H7 (cell line): ENCODE measurements around the gene CNTNAP4. TPM values are rescaled to one million over a fixed set of nuclear protein-coding genes. Genes with fewer than 3 reads are reported as not detected.

Experiments
- DNase-seq: peaks from one replicate; pipeline ENCODE4 v3.0.0; 2012
- H3K27me3 ChIP-seq: 2 replicates; pipeline ENCODE4 v1.6.0; 2011; ENCODE audit warnings: mild to moderate bottlenecking, low read length; ENCODE audit not compliant: control insufficient read depth, insufficient read depth
- H3K36me3 ChIP-seq: replicated peaks from 2 replicates; pipeline ENCODE4 v1.5.1; 2011; ENCODE audit warnings: low read length; ENCODE audit not compliant: control insufficient read depth, insufficient read depth
- H3K4me3 ChIP-seq: 2 replicates; pipeline ENCODE4 v1.5.1; 2011; ENCODE audit warnings: low read depth, mild to moderate bottlenecking, control low read depth, low read length, moderate library complexity; ENCODE audit not compliant: insufficient read depth
- total RNA-seq: library from RNA; depleted of rRNA; stranded (reverse); fragments of >200 nt; shearing (Covaris generic); gene quantifications from 2 replicates; pipeline ENCODE4 v1.2.3, GENCODE V29; 2014

Gene CNTNAP4
- total RNA-seq, 1 experiment from 2014 or later: 0.03 TPM

- Histone ChIP-seq H3K4me3 (no peak overlapping the region), H3K36me3 (no peaks in the 10 kb centered on the region), H3K27me3 (no peaks in the 10 kb centered on the region)
- no peak for DNase-seq
Observed at GRCh38 chr16:76396977-76397376, 119.8 kb downstream of the CNTNAP4 start.

GRCh38 chr16:76409706-76410105 is 132.5 kb downstream of the CNTNAP4 start:
- H3K36me3 ChIP-seq: no peaks in the 10 kb centered on the region
- DNase-seq: no peak
- no peak overlapping the region for H3K4me3 ChIP-seq
- no peaks in the 10 kb centered on the region for H3K27me3 ChIP-seq

GRCh38 chr16:76421571-76421970 is 144.4 kb downstream of the CNTNAP4 start:
- no peak for DNase-seq
- H3K27me3 ChIP-seq: no peaks in the 10 kb centered on the region

GRCh38 chr16:76428858-76429257 is 151.7 kb downstream of the CNTNAP4 start:
- Histone ChIP-seq H3K27me3 (no peaks in the 10 kb centered on the region), H3K36me3 (no peaks in the 10 kb centered on the region), H3K4me3 (no peak overlapping the region)
- no peak for DNase-seq

More at GRCh38 chr16:76421571-76421970, 144.4 kb downstream of the CNTNAP4 start:
- Histone ChIP-seq H3K4me3 (no peak overlapping the region), H3K36me3 (no peaks in the 10 kb centered on the region)

GRCh38 chr16:76441391-76441790 is 164.2 kb downstream of the CNTNAP4 start:
- H3K4me3 ChIP-seq: no peak overlapping the region
- no peaks in the 10 kb centered on the region for H3K27me3 ChIP-seq
- no peak for DNase-seq
- H3K36me3 ChIP-seq: no peaks in the 10 kb centered on the region

GRCh38 chr16:76441876-76442275 is 164.7 kb downstream of the CNTNAP4 start:
- Histone ChIP-seq H3K36me3 (no peaks in the 10 kb centered on the region), H3K4me3 (no peak overlapping the region), H3K27me3 (no peaks in the 10 kb centered on the region)
- no peak for DNase-seq

GRCh38 chr16:76443973-76444372 is 166.8 kb downstream of the CNTNAP4 start:
- H3K36me3 ChIP-seq: no peaks in the 10 kb centered on the region
- no peak overlapping the region for H3K4me3 ChIP-seq
- no peaks in the 10 kb centered on the region for H3K27me3 ChIP-seq
- no peak for DNase-seq

GRCh38 chr16:76444832-76445231 is 167.6 kb downstream of the CNTNAP4 start:
- no peaks in the 10 kb centered on the region for H3K36me3 ChIP-seq
- DNase-seq: no peak
- no peak overlapping the region for H3K4me3 ChIP-seq
- no peaks in the 10 kb centered on the region for H3K27me3 ChIP-seq

- no peaks in the 10 kb centered on the region for H3K36me3 ChIP-seq
- H3K4me3 ChIP-seq: no peak overlapping the region
- DNase-seq: no peak
- no peaks in the 10 kb centered on the region for H3K27me3 ChIP-seq
Observed at GRCh38 chr16:76445815-76446214, 168.6 kb downstream of the CNTNAP4 start.

- DNase-seq: no peak
- Histone ChIP-seq H3K36me3 (no peaks in the 10 kb centered on the region), H3K27me3 (no peaks in the 10 kb centered on the region), H3K4me3 (no peak overlapping the region)
Observed at GRCh38 chr16:76446251-76446650, 169.1 kb downstream of the CNTNAP4 start.

- no peak for DNase-seq
- no peak overlapping the region for H3K4me3 ChIP-seq
- H3K27me3 ChIP-seq: no peaks in the 10 kb centered on the region
- no peaks in the 10 kb centered on the region for H3K36me3 ChIP-seq
Observed at GRCh38 chr16:76450890-76451289, 173.7 kb downstream of the CNTNAP4 start.

- no peak for DNase-seq
- Histone ChIP-seq H3K36me3 (no peaks in the 10 kb centered on the region), H3K27me3 (no peaks in the 10 kb centered on the region), H3K4me3 (no peak overlapping the region)
Observed at GRCh38 chr16:76455257-76455656, 178.1 kb downstream of the CNTNAP4 start.

- Histone ChIP-seq H3K4me3 (no peak overlapping the region), H3K27me3 (no peaks in the 10 kb centered on the region), H3K36me3 (no peaks in the 10 kb centered on the region)
- no peak for DNase-seq
Observed at GRCh38 chr16:76456016-76456415, 178.8 kb downstream of the CNTNAP4 start.

- no peak for DNase-seq
- Histone ChIP-seq H3K27me3 (no peaks in the 10 kb centered on the region), H3K4me3 (no peak overlapping the region), H3K36me3 (no peaks in the 10 kb centered on the region)
Observed at GRCh38 chr16:76459111-76459510, 181.9 kb downstream of the CNTNAP4 start.

GRCh38 chr16:76461836-76462235 is 184.6 kb downstream of the CNTNAP4 start:
- Histone ChIP-seq H3K36me3 (no peaks in the 10 kb centered on the region), H3K27me3 (peaks cover 2% of the 10 kb centered on the region), H3K4me3 (no peak overlapping the region)
- no peak for DNase-seq

GRCh38 chr16:76464955-76465620 is 187.9 kb downstream of the CNTNAP4 start:
- no peaks in the 10 kb centered on the region for H3K36me3 ChIP-seq
- no peak overlapping the region for H3K4me3 ChIP-seq
- peaks cover 8% of the 10 kb centered on the region for H3K27me3 ChIP-seq
- DNase-seq: no peak
